Ascending aorta (tissue), 2 donors: ENCODE results near the gene MSS51. TPM values are rescaled to one million over a fixed set of nuclear protein-coding genes. Genes with fewer than 3 reads are reported as not detected.
A peak's percentile ranks its signal among the peaks of the same experiment; 100 is the strongest.

Source experiments
- DNase-seq, 2 donors: peaks; one replicate each; pipeline ENCODE4 v3.0.0-alpha.2; 2019; ENCODE audit warnings: low spot score in 2 of 2
- H3K27ac ChIP-seq, 2 donors: fragments of 200-600 bp; sonication (generic); one replicate each; pipeline ENCODE4 v1.5.1; 2016 to 2017; ENCODE audit warnings: mild to moderate bottlenecking in 1 of 2
- H3K27me3 ChIP-seq: fragments of 200-600 bp; sonication (generic); one replicate; pipeline ENCODE4 v1.5.1; 2017
- H3K36me3 ChIP-seq, 2 donors: fragments of 200-600 bp; sonication (generic); one replicate each; pipeline ENCODE4 v1.5.1; 2016
- H3K4me1 ChIP-seq, 2 donors: fragments of 200-600 bp; sonication (generic); one replicate each; pipeline ENCODE4 v1.5.1; 2016 to 2017; ENCODE audit warnings: mild to moderate bottlenecking in 1 of 2
- H3K4me3 ChIP-seq, 2 donors: fragments of 200-600 bp; sonication (generic); one replicate each; pipeline ENCODE4 v1.5.1; 2016 to 2017; ENCODE audit warnings: mild to moderate bottlenecking in 1 of 2
- H3K9me3 ChIP-seq, 2 donors: fragments of 200-600 bp; sonication (generic); one replicate each; pipeline ENCODE4 v1.5.1; 2016
- intact Hi-C: fragments of 100-400 bp; cut with DNase I; formaldehyde crosslinking; loops from one replicate; pipeline ENCODE4 v1.15.1; 2023
- total RNA-seq: library from RNA; depleted of rRNA; stranded (reverse); fragments of >200 nt; gene quantifications from one replicate; pipeline ENCODE4 v1.1.0, GENCODE V29; 2016
- TF ChIP-seq, protein P1 (sequence below), 3 experiments: fragments of 200-600 bp in 2 of 3; fragments of 450-650 bp in 1 of 3; sonication (generic) in 2 of 3; IDR thresholded peaks; one replicate each; pipeline ENCODE4 v1.5.1; 2016 to 2019; ENCODE audit warnings: antibody characterized with exemption in 3 of 3, mild to moderate bottlenecking in 1 of 3, moderate library complexity in 1 of 3

MSS51 gene
- total RNA-seq = not detected

DNA sequence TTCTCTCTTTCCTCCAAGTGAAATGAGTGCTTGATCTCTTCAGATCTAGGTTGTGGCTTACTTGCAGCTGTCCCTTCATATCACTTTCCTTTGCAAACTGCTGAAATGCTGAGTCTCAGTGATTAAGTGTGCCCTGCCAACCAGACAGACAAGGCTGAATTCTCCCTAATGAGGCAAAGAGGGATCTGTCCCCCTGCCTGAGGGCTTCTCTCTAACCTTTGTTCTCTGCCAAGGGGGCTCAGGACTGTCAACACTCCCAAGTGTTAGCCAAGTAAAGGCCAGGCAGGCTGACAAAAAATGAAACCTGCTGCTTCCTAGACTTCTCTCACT lies at the start of gene MSS51:
Gene MSS51 (minus strand): TSS at position 24 of the 330 bp plus-strand sequence. CDS start 5,277 bp downstream, outside the sequence.
- intact Hi-C loops = no loop called here
- H3K27me3 ChIP-seq = no peaks in the 10 kb centered on the region
- H3K36me3 ChIP-seq = peaks cover 15 to 28% of the 10 kb centered on the region in 2 donors
- DNase-seq = no peak
- H3K9me3 ChIP-seq = no peaks in the 10 kb centered on the region
- H3K4me1 ChIP-seq = no peaks in the 10 kb centered on the region
- TF ChIP-seq, protein P1, sequence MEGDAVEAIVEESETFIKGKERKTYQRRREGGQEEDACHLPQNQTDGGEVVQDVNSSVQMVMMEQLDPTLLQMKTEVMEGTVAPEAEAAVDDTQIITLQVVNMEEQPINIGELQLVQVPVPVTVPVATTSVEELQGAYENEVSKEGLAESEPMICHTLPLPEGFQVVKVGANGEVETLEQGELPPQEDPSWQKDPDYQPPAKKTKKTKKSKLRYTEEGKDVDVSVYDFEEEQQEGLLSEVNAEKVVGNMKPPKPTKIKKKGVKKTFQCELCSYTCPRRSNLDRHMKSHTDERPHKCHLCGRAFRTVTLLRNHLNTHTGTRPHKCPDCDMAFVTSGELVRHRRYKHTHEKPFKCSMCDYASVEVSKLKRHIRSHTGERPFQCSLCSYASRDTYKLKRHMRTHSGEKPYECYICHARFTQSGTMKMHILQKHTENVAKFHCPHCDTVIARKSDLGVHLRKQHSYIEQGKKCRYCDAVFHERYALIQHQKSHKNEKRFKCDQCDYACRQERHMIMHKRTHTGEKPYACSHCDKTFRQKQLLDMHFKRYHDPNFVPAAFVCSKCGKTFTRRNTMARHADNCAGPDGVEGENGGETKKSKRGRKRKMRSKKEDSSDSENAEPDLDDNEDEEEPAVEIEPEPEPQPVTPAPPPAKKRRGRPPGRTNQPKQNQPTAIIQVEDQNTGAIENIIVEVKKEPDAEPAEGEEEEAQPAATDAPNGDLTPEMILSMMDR (IDR thresholded peaks at IDR 0.05) = no peak
- no peak within 1 kb of the TSS for H3K27ac ChIP-seq
- H3K4me3 ChIP-seq = no peak within 1 kb of the TSS

DNA sequence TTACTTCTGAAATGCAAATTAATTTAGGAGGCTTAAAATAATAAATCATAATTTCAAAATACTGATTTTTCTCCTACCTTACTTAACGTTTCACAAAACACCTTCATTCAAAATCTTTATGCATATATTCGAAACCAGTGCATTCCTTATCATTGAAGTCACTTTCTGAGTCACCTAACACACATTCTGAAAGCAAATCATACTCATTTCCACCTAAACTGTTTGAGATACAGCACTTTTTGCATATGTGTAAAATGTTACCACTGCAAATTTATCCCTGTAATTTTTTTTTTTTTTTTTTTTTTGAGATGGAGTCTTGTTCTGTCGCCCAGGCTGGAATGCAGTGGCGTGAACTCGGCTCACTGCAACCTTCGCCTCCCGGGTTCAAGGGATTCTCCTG lies 46.8 kb upstream of the MSS51 start:
- TF ChIP-seq, protein P1 (IDR thresholded peaks at IDR 0.05) = no peak
- no peak for DNase-seq
- Histone ChIP-seq H3K36me3 (peaks cover 19 to 45% of the 10 kb centered on the region in 2 donors), H3K9me3 (no peaks in the 10 kb centered on the region), H3K27me3 (no peaks in the 10 kb centered on the region), H3K27ac (no peak overlapping the region), H3K4me3 (no peak overlapping the region), H3K4me1 (peaks cover 0 to 3% of the 10 kb centered on the region in 2 donors)
- intact Hi-C loops = no loop called here

DNA sequence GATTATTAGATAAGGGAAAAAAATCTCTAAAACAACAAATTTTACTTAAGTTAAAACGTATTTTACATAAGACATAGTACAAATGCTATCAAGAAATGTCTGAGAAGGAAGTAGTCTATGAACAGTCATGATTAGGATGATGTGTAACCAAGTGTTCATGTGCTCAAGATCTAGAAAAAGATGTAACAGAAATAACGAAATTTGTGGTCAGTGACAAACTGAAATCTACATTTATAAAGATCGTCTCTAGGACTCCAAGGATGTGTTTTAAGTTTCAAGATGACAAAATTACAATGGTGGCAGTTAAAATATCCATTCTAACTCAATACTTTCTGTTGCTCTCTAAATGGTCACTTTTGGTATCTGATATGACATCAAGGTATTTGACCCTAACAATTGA lies 45.3 kb upstream of the MSS51 start:
- H3K9me3 ChIP-seq = no peaks in the 10 kb centered on the region
- H3K4me1 ChIP-seq = peaks cover 0 to 3% of the 10 kb centered on the region in 2 donors
- H3K4me3 ChIP-seq = no peak overlapping the region
- TF ChIP-seq, protein P1 (IDR thresholded peaks at IDR 0.05) = no peak
- no peak overlapping the region for H3K27ac ChIP-seq
- intact Hi-C loops = no loop called here
- DNase-seq = no peak
- no peaks in the 10 kb centered on the region for H3K27me3 ChIP-seq
- H3K36me3 ChIP-seq = peaks cover 30 to 59% of the 10 kb centered on the region in 2 donors

DNA sequence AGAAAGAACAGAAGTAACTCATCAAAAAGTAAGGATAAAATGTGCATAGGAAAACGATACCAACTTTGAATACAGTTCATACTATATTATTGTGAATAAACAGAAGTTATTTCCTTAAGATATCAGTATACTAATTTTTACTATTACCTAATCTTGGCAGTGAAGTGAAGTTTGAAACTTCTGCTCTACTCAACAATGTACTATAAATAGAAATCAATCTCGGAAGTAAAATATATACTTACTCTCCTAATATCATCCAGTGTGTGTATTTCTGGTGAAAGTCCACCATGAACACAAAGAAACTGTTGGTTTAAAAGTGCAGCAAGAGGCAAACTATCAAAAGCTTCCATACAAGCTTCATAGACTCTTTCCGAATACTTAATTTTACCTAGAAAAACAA lies 37.9 kb upstream of the MSS51 start:
- no peak for DNase-seq
- Histone ChIP-seq H3K36me3 (peaks cover 41 to 73% of the 10 kb centered on the region in 2 donors), H3K27ac (peak overlapping the region in 1 of 2 donors; percentile 16), H3K4me3 (no peak overlapping the region), H3K4me1 (peaks cover 0 to 3% of the 10 kb centered on the region in 2 donors), H3K27me3 (no peaks in the 10 kb centered on the region), H3K9me3 (no peaks in the 10 kb centered on the region)
- intact Hi-C loops = no loop called here
- TF ChIP-seq, protein P1 (IDR thresholded peaks at IDR 0.05) = no peak

DNA sequence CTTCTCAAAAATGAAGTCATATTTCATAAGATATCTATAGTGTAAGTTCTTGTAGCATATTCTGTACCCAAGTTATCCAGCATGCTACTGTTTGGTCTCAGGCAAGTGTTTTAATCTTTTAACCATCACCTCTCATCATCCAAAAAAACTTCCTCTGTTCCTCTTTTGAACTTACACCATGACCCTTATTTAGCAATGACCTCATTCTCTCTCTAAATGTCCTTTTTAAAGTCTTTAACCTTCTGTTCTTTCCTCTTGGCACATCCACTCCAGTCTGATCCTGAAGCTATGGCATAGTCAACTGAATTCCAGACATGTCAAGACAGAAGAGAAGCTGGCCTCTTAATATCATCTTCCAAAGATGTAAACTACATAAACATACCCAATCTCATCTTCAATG lies 36.2 kb upstream of the MSS51 start:
- H3K27ac ChIP-seq = peak overlapping the region in 1 of 2 donors; percentile 27
- TF ChIP-seq, protein P1 (IDR thresholded peaks at IDR 0.05) = no peak
- no peaks in the 10 kb centered on the region for H3K9me3 ChIP-seq

DNA sequence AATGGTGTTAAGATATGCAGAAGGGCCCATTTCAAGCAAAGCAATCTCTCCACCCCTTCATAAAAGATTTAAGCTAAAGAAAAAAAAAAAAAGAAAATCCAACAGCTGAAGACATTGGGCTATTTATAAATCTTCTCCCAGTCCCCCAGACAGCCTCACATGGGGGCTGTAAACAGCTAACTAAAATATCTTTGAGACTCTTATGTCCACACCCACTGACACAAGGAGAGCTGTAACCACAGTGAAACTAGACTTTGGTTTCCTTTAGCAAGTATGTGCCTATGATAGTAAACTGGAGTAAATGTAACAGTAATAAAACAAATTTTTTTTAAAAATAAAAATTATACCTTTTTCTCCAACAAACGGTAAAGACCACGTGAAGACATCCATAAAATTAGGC lies 33.8 kb upstream of the MSS51 start:
- H3K4me3 ChIP-seq = no peak overlapping the region
- H3K27me3 ChIP-seq = no peaks in the 10 kb centered on the region
- intact Hi-C loops = no loop called here
- TF ChIP-seq, protein P1 (IDR thresholded peaks at IDR 0.05) = no peak
- no peaks in the 10 kb centered on the region for H3K9me3 ChIP-seq
- peaks cover 0 to 3% of the 10 kb centered on the region in 2 donors for H3K4me1 ChIP-seq
- no peak overlapping the region for H3K27ac ChIP-seq
- no peak for DNase-seq
- H3K36me3 ChIP-seq = peaks cover 29 to 62% of the 10 kb centered on the region in 2 donors

More for the DNA sequence above, 36.2 kb upstream of the MSS51 start:
- DNase-seq = no peak
- Histone ChIP-seq H3K36me3 (peaks cover 40 to 69% of the 10 kb centered on the region in 2 donors), H3K4me3 (no peak overlapping the region), H3K27me3 (no peaks in the 10 kb centered on the region), H3K4me1 (peaks cover 0 to 3% of the 10 kb centered on the region in 2 donors)
- intact Hi-C loops = no loop called here
